Smooth muscle cell (in vitro differentiated cells): ENCODE measurements around the gene ANKRD10. TPM values are rescaled to one million over a fixed set of nuclear protein-coding genes. Genes with fewer than 3 reads are reported as not detected.

Experiments
- DNase-seq: peaks from one replicate; lab custom pipeline; 2025; ENCODE audit not compliant: unreplicated experiment; lab: John Stamatoyannopoulos, UW
- H2AFZ ChIP-seq: fragments of 200-600 bp; sonication (generic); 2 replicates; pipeline ENCODE4 v1.6.0; 2016; ENCODE audit warnings: antibody characterized with exemption, low read depth, mild to moderate bottlenecking
- H3F3A ChIP-seq: fragments of 200-600 bp; sonication (generic); 2 replicates; pipeline ENCODE4 v1.6.0; 2017; ENCODE audit warnings: antibody characterized with exemption, low read depth
- H3K27ac ChIP-seq: fragments of 200-600 bp; sonication (generic); 2 replicates; pipeline ENCODE4 v1.5.1; 2016; ENCODE audit warnings: low read depth, mild to moderate bottlenecking
- H3K27me3 ChIP-seq: fragments of 200-600 bp; sonication (generic); 2 replicates; pipeline ENCODE4 v1.6.1; 2016; ENCODE audit warnings: low read depth, mild to moderate bottlenecking
- H3K36me3 ChIP-seq: fragments of 200-600 bp; sonication (generic); 2 replicates; pipeline ENCODE4 v1.5.1; 2016; ENCODE audit warnings: low read depth
- H3K4me1 ChIP-seq: fragments of 200-600 bp; sonication (generic); 2 replicates; pipeline ENCODE4 v1.5.1; 2016; ENCODE audit warnings: low read depth
- H3K4me2 ChIP-seq: fragments of 200-600 bp; sonication (generic); 2 replicates; pipeline ENCODE4 v1.6.0; 2016; ENCODE audit warnings: mild to moderate bottlenecking
- H3K4me3 ChIP-seq: fragments of 200-600 bp; sonication (generic); 2 replicates; pipeline ENCODE4 v1.5.1; 2016; ENCODE audit warnings: mild to moderate bottlenecking
- H3K79me2 ChIP-seq: fragments of 200-600 bp; sonication (generic); 2 replicates; pipeline ENCODE4 v1.6.0; 2016; ENCODE audit warnings: low read depth, mild to moderate bottlenecking
- H3K9ac ChIP-seq: fragments of 200-600 bp; sonication (generic); 2 replicates; pipeline ENCODE4 v1.6.0; 2016; ENCODE audit warnings: low read depth
- H3K9me3 ChIP-seq: fragments of 200-600 bp; sonication (generic); replicated peaks from 2 replicates; pipeline ENCODE4 v1.5.1; 2016; ENCODE audit warnings: low read depth
- H4K20me1 ChIP-seq: fragments of 200-600 bp; sonication (generic); 2 replicates; pipeline ENCODE4 v1.6.0; 2016; ENCODE audit warnings: low read depth
- WGBS: methylation state at CpG from one replicate; pipeline ENCODE4 v1.1.7; 2016; ENCODE audit warnings: low lambda C conversion rate; 5-methylcytosine and 5-hydroxymethylcytosine counted together
- polyA plus RNA-seq: library from polyadenylated mRNA; unstranded; fragments of >200 nt; fragmentation: Nextera tagmentation; extraction: Ambion mirVana; gene quantifications from 2 replicates; pipeline ENCODE4 v1.2.1, GENCODE V29; 2016
- total RNA-seq: library from RNA; depleted of rRNA; stranded (reverse); fragments of >200 nt; gene quantifications from 2 replicates; pipeline ENCODE4 v1.2.3, GENCODE V29; 2014
- TF ChIP-seq, protein P1 (sequence below): fragments of 200-600 bp; sonication (generic); IDR thresholded peaks from 2 replicates; pipeline ENCODE4 v1.5.1; 2017; ENCODE audit warnings: borderline replicate concordance, mild to moderate bottlenecking, antibody characterized with exemption; ENCODE audit not compliant: insufficient read depth, poor library complexity, severe bottlenecking

Gene ANKRD10
- total and polyA plus RNA-seq, 2 experiments from 2014 or later = 31.0 to 61.8 TPM

GRCh38 chr13:110936519-110936918 lies 21.6 kb upstream of the ANKRD10 start:
- H3K9me3 ChIP-seq = no peaks in the 10 kb centered on the region
- H3K27me3 ChIP-seq = no peaks in the 10 kb centered on the region
- no peaks in the 10 kb centered on the region for H3K79me2 ChIP-seq
- no peak overlapping the region for H3K4me3 ChIP-seq
- no peak overlapping the region for H2AFZ ChIP-seq
- H3K4me1 ChIP-seq = no peaks in the 10 kb centered on the region
- TF ChIP-seq, protein P1, sequence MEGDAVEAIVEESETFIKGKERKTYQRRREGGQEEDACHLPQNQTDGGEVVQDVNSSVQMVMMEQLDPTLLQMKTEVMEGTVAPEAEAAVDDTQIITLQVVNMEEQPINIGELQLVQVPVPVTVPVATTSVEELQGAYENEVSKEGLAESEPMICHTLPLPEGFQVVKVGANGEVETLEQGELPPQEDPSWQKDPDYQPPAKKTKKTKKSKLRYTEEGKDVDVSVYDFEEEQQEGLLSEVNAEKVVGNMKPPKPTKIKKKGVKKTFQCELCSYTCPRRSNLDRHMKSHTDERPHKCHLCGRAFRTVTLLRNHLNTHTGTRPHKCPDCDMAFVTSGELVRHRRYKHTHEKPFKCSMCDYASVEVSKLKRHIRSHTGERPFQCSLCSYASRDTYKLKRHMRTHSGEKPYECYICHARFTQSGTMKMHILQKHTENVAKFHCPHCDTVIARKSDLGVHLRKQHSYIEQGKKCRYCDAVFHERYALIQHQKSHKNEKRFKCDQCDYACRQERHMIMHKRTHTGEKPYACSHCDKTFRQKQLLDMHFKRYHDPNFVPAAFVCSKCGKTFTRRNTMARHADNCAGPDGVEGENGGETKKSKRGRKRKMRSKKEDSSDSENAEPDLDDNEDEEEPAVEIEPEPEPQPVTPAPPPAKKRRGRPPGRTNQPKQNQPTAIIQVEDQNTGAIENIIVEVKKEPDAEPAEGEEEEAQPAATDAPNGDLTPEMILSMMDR = no peak
- no peak overlapping the region for H3K27ac ChIP-seq
- no peaks in the 10 kb centered on the region for H3K36me3 ChIP-seq
- H4K20me1 ChIP-seq = no peaks in the 10 kb centered on the region
- no peak for DNase-seq
- H3K9ac ChIP-seq = no peak overlapping the region
- no peak overlapping the region for H3K4me2 ChIP-seq
- H3F3A ChIP-seq = no peaks in the 10 kb centered on the region
- 98% methylated on average over 23 of the region's 23 CpGs for WGBS

GRCh38 chr13:110932588-110932987 lies 17.7 kb upstream of the ANKRD10 start:
- no peak overlapping the region for H3K27ac ChIP-seq
- TF ChIP-seq, protein P1 = no peak
- no peaks in the 10 kb centered on the region for H3K9me3 ChIP-seq
- H4K20me1 ChIP-seq = no peaks in the 10 kb centered on the region
- peaks cover 9% of the 10 kb centered on the region for H3K27me3 ChIP-seq
- no peak for DNase-seq
- no peak overlapping the region for H3K9ac ChIP-seq
- H3K79me2 ChIP-seq = no peaks in the 10 kb centered on the region
- no peak overlapping the region for H2AFZ ChIP-seq
- no peak overlapping the region for H3K4me3 ChIP-seq
- no peaks in the 10 kb centered on the region for H3F3A ChIP-seq
- H3K4me1 ChIP-seq = no peaks in the 10 kb centered on the region
- no peak overlapping the region for H3K4me2 ChIP-seq
- no peaks in the 10 kb centered on the region for H3K36me3 ChIP-seq
- WGBS = 93% methylated on average over 3 of the region's 3 CpGs

GRCh38 chr13:110929104-110929777 lies 14.4 kb upstream of the ANKRD10 start:
- no peak overlapping the region for H3K9ac ChIP-seq
- no peaks in the 10 kb centered on the region for H3K9me3 ChIP-seq
- no peaks in the 10 kb centered on the region for H3K36me3 ChIP-seq
- no peaks in the 10 kb centered on the region for H4K20me1 ChIP-seq
- H3K4me3 ChIP-seq = no peak overlapping the region
- DNase-seq = no peak
- no peak overlapping the region for H3K27ac ChIP-seq
- no peak overlapping the region for H2AFZ ChIP-seq
- TF ChIP-seq, protein P1 = no peak
- peaks cover 9% of the 10 kb centered on the region for H3K27me3 ChIP-seq
- no peak overlapping the region for H3K4me2 ChIP-seq
- H3K79me2 ChIP-seq = no peaks in the 10 kb centered on the region
- no peaks in the 10 kb centered on the region for H3F3A ChIP-seq
- 94% methylated on average over 3 of the region's 3 CpGs for WGBS
- no peaks in the 10 kb centered on the region for H3K4me1 ChIP-seq

- 59% methylated on average over 8 of the region's 8 CpGs for WGBS
- Histone ChIP-seq H3K27ac (no peak overlapping the region), H4K20me1 (no peaks in the 10 kb centered on the region), H3K4me3 (no peak overlapping the region), H3F3A (no peaks in the 10 kb centered on the region), H2AFZ (no peak overlapping the region), H3K36me3 (no peaks in the 10 kb centered on the region), H3K4me2 (peak overlapping the region; percentile 51), H3K4me1 (no peaks in the 10 kb centered on the region), H3K27me3 (peaks cover 18% of the 10 kb centered on the region), H3K79me2 (no peaks in the 10 kb centered on the region), H3K9me3 (no peaks in the 10 kb centered on the region), H3K9ac (no peak overlapping the region)
- TF ChIP-seq, protein P1 = peak; percentile 35
- DNase-seq = no peak
Observed at GRCh38 chr13:110925023-110925612, 10.2 kb upstream of the ANKRD10 start.
